GM12878 (cell line): Measurements from ENCODE around the gene ASB9. TPM values are rescaled to one million over a fixed set of nuclear protein-coding genes. Genes with fewer than 3 reads are reported as not detected.

Source experiments
- ATAC-seq: fragments of 200-7000 bp; cut with Tn5 transposase; 3 replicates; pipeline ENCODE4 v1.9.1; 2020; ENCODE audit warnings: mild to moderate bottlenecking, moderate library complexity
- BruUV-seq: library from RNA; stranded (reverse); fragments of 400-500 nt; replicated peaks from 2 replicates; lab custom pipeline; 2021; lab: Mats Ljungman, UMichigan
- CTCF ChIA-PET: fragments of 300-600 bp; sonication (Branson Sonifier 250); formaldehyde crosslinking; extraction: SDS; loops from one replicate; lab custom pipeline; 2021; ENCODE audit warnings: inconsistent platforms; lab: Yijun Ruan, JAX
- POLR2A ChIA-PET: fragments of 350-600 bp; formaldehyde crosslinking; extraction: SDS; loops from one replicate; lab custom pipeline; 2021; ENCODE audit warnings: inconsistent platforms; lab: Charles Lee
- RAD21 ChIA-PET: fragments of 300-600 bp; sonication (Branson Sonifier 250); formaldehyde crosslinking; loops from one replicate; lab custom pipeline; 2023; ENCODE audit warnings: antibody characterized with exemption; ENCODE audit not compliant: unreplicated experiment; lab: Charles Lee
- SMC1A ChIA-PET: fragments of 300-600 bp; sonication (Branson Sonifier 250); formaldehyde crosslinking; loops from one replicate; lab custom pipeline; 2023; ENCODE audit not compliant: unreplicated experiment, uncharacterized antibody; lab: Charles Lee
- DNase-seq: peaks from one replicate; pipeline ENCODE4 v3.0.0-alpha.2; 2011; ENCODE audit warnings: low read depth, low spot score
- FAIRE-seq: peaks from 3 replicates; lab custom pipeline; 2011; peaks lifted over from hg19 to GRCh38; lab: Jason Lieb, UNC
- H2AFZ ChIP-seq: 2 replicates; pipeline ENCODE4 v1.6.0; 2011; ENCODE audit warnings: low read depth, low read length, control low read depth; ENCODE audit not compliant: control insufficient read depth
- H3K27ac ChIP-seq: 2 replicates; pipeline ENCODE4 v1.5.1; 2011; ENCODE audit warnings: control low read depth; ENCODE audit not compliant: control insufficient read depth, insufficient read depth
- H3K27me3 ChIP-seq, 2 experiments: replicated peaks in 1 of 2; 2 replicates each; pipeline versions ENCODE4 v1.6.0 to v1.6.1; 2011; ENCODE audit warnings: low read length in 1 of 2; ENCODE audit not compliant: control insufficient read depth in 2 of 2, insufficient read depth in 2 of 2
- H3K36me3 ChIP-seq, 2 experiments: 2 replicates each; pipeline ENCODE4 v1.5.1; 2011; ENCODE audit warnings: low read length in 1 of 2; ENCODE audit not compliant: control insufficient read depth in 2 of 2, insufficient read depth in 2 of 2
- H3K4me1 ChIP-seq: 2 replicates; pipeline ENCODE4 v1.6.1; 2011; ENCODE audit warnings: mild to moderate bottlenecking, low read length, moderate library complexity, mixed read lengths; ENCODE audit not compliant: control insufficient read depth, insufficient read depth
- H3K4me2 ChIP-seq: 2 replicates; pipeline ENCODE4 v1.6.0; 2011; ENCODE audit warnings: control low read depth; ENCODE audit not compliant: control insufficient read depth, insufficient read depth
- H3K4me3 ChIP-seq: fragments of 200-600 bp; sonication (generic); 2 replicates; pipeline ENCODE4 v1.5.1; 2016
- H3K79me2 ChIP-seq: 2 replicates; pipeline ENCODE4 v1.6.0; 2011; ENCODE audit warnings: low read length; ENCODE audit not compliant: control insufficient read depth, insufficient read depth
- H3K9ac ChIP-seq: 2 replicates; pipeline ENCODE4 v1.8.0; 2011; ENCODE audit warnings: low read length, control low read depth, mixed read lengths; ENCODE audit not compliant: control insufficient read depth, insufficient read depth
- H3K9me3 ChIP-seq: replicated peaks from 3 replicates; pipeline ENCODE4 v1.5.1; 2011; ENCODE audit warnings: mild to moderate bottlenecking, low read length; ENCODE audit not compliant: control insufficient read depth, insufficient read depth
- H4K20me1 ChIP-seq: 2 replicates; pipeline ENCODE4 v1.6.0; 2011; ENCODE audit not compliant: control insufficient read depth, insufficient read depth
- CBFB ChIP-seq: IDR thresholded peaks from 2 replicates; pipeline ENCODE4 v1.6.1; 2016; ENCODE audit warnings: antibody characterized with exemption, low read depth
- GABPA ChIP-seq: IDR thresholded peaks from 2 replicates; pipeline ENCODE4 v1.6.1; 2014; ENCODE audit warnings: antibody characterized with exemption, low read depth, mild to moderate bottlenecking, inconsistent platforms
- JUND ChIP-seq: IDR thresholded peaks from 2 replicates; pipeline ENCODE4 v1.6.1; 2012; ENCODE audit warnings: low read depth, mild to moderate bottlenecking, low read length, improper control_type of control experiment, moderate library complexity
- NBN ChIP-seq: fragments of 450-650 bp; IDR thresholded peaks from 2 replicates; pipeline ENCODE4 v1.6.1; 2016
- NFIC ChIP-seq: IDR thresholded peaks from 2 replicates; pipeline ENCODE4 v1.6.1; 2012; ENCODE audit warnings: low read depth, mild to moderate bottlenecking, inconsistent platforms, low read length, moderate library complexity
- PAX5 ChIP-seq: IDR thresholded peaks from 2 replicates; pipeline ENCODE4 v1.6.1; 2011; ENCODE audit warnings: low read depth, low read length, borderline replicate concordance
- POLR2AphosphoS2 ChIP-seq: IDR thresholded peaks from 2 replicates; pipeline ENCODE4 v1.6.1; 2011; ENCODE audit warnings: low read depth, mild to moderate bottlenecking, low read length, improper control_type of control experiment, moderate library complexity
- RAD21 ChIP-seq: IDR thresholded peaks from 2 replicates; pipeline ENCODE4 v1.6.1; 2011; ENCODE audit warnings: mild to moderate bottlenecking, low read depth, low read length, moderate library complexity; ENCODE audit not compliant: insufficient read depth
- RELA ChIP-seq: fragments of 450-650 bp; IDR thresholded peaks from 2 replicates; pipeline ENCODE4 v1.8.0; 2014; ENCODE audit warnings: borderline replicate concordance; ENCODE audit not compliant: partially characterized antibody
- SREBF2 ChIP-seq: IDR thresholded peaks from 2 replicates; pipeline ENCODE4 v1.6.1; 2012; ENCODE audit warnings: mild to moderate bottlenecking, low read length
- SRF ChIP-seq, 2 experiments: IDR thresholded peaks; 2 replicates each; pipeline ENCODE4 v1.6.1; 2011; ENCODE audit warnings: low read depth in 2 of 2, low read length in 2 of 2, mild to moderate bottlenecking in 1 of 2, moderate library complexity in 1 of 2
- ZBED1 ChIP-seq: IDR thresholded peaks from 2 replicates; pipeline ENCODE4 v1.6.1; 2016; ENCODE audit warnings: borderline replicate concordance
- WGBS: methylation state at CpG from one replicate; pipeline ENCODE4 v1.1.6; 2016; ENCODE audit warnings: low lambda C conversion rate; ENCODE audit not compliant: insufficient replicate concordance, insufficient coverage; ENCODE audit errors: missing lambda C conversion rate; 5-methylcytosine and 5-hydroxymethylcytosine counted together
- in situ Hi-C: fragments of 300-500 bp; cut with MboI; formaldehyde crosslinking; loops from 9 replicates; pipeline ENCODE4 v1.14.3; 2018; ENCODE audit warnings: mixed read lengths
- intact Hi-C: fragments of 100-400 bp; cut with micrococcal nuclease; formaldehyde crosslinking; loops from one replicate; pipeline ENCODE4 v1.14.2; 2022; ENCODE audit not compliant: unreplicated experiment
- polyA plus RNA-seq, 11 experiments: library from polyadenylated mRNA; depleted of rRNA in 4 of 11; unstranded in 6 of 11; stranded (reverse) in 5 of 11; fragments of >200 nt; fragmentation: Nextera tagmentation in 4 of 11; fragmentation: Illumina TruSeq in 1 of 11; extraction: Ambion mirVana in 4 of 11; extraction: Trizol in 1 of 11; gene quantifications; 1 replicate in 1 of 11; 2 replicates in 10 of 11; pipeline versions ENCODE4 v1.2.1 to v1.2.3, GENCODE V29; 2011 to 2016; ENCODE audit warnings: inconsistent platforms in 2 of 11, missing spikeins in 2 of 11, low read depth in 1 of 11
- total RNA-seq, 4 experiments: library from RNA; depleted of rRNA in 3 of 4; stranded (reverse); fragments of >200 nt in 3 of 4; fragmentation: Illumina TruSeq in 1 of 4; extraction: Trizol in 1 of 4; gene quantifications; 2 replicates each; pipeline versions ENCODE4 v1.2.1 to v1.2.3, GENCODE V29; 2013 to 2021
- TF ChIP-seq, protein P1 (sequence below): fragments of 450-650 bp; IDR thresholded peaks from 2 replicates; pipeline ENCODE4 v1.6.1; 2018; ENCODE audit warnings: mild to moderate bottlenecking, low read depth, moderate library complexity; ENCODE audit not compliant: partially characterized antibody
- TF ChIP-seq, protein P2 (sequence below): fragments of 450-650 bp; IDR thresholded peaks from 2 replicates; pipeline ENCODE4 v1.6.1; 2017; ENCODE audit warnings: mild to moderate bottlenecking
- TF ChIP-seq, protein P3 (sequence below): fragments of 450-650 bp; IDR thresholded peaks from 2 replicates; pipeline ENCODE4 v1.6.1; 2016; ENCODE audit warnings: mild to moderate bottlenecking

The ASB9 gene
- total and polyA plus RNA-seq, 10 of the 15 experiments (the other 5 are each of a cell fraction or from before 2014, with no cell fraction given) = 0.31 to 3.5 (median 0.74) TPM

DNA sequence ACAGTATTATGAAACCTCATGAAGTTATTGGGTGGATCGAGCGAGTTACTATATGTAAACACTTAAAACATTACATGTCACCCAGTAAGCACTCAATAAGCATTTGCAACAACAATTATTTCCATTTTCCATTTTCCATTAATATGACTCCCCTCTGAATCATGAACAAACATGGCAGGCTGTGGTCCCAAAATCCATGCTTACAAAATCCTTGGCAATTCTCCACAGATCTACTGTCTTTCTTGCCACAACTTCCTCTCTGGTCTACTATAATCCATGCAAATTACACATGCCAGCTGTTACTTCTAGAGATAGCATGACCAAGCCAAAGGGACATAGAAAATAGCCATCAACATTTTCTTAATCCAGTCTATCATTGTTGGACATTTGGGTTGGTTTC is 23.6 kb upstream of the ASB9 start (continued):
- TF ChIP-seq, protein P1, sequence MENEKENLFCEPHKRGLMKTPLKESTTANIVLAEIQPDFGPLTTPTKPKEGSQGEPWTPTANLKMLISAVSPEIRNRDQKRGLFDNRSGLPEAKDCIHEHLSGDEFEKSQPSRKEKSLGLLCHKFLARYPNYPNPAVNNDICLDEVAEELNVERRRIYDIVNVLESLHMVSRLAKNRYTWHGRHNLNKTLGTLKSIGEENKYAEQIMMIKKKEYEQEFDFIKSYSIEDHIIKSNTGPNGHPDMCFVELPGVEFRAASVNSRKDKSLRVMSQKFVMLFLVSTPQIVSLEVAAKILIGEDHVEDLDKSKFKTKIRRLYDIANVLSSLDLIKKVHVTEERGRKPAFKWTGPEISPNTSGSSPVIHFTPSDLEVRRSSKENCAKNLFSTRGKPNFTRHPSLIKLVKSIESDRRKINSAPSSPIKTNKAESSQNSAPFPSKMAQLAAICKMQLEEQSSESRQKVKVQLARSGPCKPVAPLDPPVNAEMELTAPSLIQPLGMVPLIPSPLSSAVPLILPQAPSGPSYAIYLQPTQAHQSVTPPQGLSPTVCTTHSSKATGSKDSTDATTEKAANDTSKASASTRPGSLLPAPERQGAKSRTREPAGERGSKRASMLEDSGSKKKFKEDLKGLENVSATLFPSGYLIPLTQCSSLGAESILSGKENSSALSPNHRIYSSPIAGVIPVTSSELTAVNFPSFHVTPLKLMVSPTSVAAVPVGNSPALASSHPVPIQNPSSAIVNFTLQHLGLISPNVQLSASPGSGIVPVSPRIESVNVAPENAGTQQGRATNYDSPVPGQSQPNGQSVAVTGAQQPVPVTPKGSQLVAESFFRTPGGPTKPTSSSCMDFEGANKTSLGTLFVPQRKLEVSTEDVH = no peak
- TF ChIP-seq PAX5 = no peak

DNA sequence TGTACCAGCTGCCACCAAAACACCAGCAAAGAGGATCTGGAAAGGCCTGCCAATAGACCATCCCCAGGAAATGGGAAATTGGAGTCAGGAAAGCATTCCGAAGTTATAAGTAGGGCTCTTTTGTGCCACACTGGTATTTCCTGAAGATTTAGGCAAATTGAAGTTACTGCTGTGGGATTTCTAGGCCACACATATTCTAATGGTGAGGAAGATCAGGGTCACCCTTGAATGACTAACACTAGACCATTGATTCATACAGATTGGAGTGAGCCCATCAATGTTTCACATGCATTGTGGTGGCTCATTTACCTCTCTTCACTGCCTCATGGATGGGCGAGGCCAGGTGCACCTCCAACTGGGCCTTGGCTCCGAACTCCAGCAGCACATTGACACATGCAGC is 23.0 kb upstream of the ASB9 start:
- POLR2A ChIA-PET = no interaction called here
- CTCF ChIA-PET = no interaction called here
- RAD21 ChIA-PET = no interaction called here
- DNase-seq (no peak), FAIRE-seq (no peak), ATAC-seq (no peak)
- Histone ChIP-seq H2AFZ (no peak overlapping the region), H3K79me2 (no peaks in the 10 kb centered on the region), H3K9me3 (no peaks in the 10 kb centered on the region), H4K20me1 (no peaks in the 10 kb centered on the region), H3K4me2 (no peak overlapping the region), H3K9ac (no peak overlapping the region), H3K36me3 (no peaks in the 10 kb centered on the region), H3K4me1 (no peaks in the 10 kb centered on the region), H3K27ac (no peak overlapping the region), H3K27me3 (no peaks in the 10 kb centered on the region), H3K4me3 (no peak overlapping the region)
- intact Hi-C loops (no loop called here), in situ Hi-C loops (no loop called here)
- SMC1A ChIA-PET = no interaction called here
- WGBS = 8% methylated on average over 3 of the region's 3 CpGs
- no TSS peak for BruUV-seq
- TF ChIP-seq RELA (no peak), ZBED1 (no peak), NFIC (no peak), RAD21 (no peak), SREBF2 (no peak), CBFB (no peak), POLR2AphosphoS2 (no peak), PAX5 (no peak), NBN (no peak), SRF (IDR thresholded peaks at IDR 0.05; ENCODE audit: low read depth in 2 of 2, low read length in 2 of 2) (no peak), JUND (no peak), GABPA (no peak)
- TF ChIP-seq, protein P2, sequence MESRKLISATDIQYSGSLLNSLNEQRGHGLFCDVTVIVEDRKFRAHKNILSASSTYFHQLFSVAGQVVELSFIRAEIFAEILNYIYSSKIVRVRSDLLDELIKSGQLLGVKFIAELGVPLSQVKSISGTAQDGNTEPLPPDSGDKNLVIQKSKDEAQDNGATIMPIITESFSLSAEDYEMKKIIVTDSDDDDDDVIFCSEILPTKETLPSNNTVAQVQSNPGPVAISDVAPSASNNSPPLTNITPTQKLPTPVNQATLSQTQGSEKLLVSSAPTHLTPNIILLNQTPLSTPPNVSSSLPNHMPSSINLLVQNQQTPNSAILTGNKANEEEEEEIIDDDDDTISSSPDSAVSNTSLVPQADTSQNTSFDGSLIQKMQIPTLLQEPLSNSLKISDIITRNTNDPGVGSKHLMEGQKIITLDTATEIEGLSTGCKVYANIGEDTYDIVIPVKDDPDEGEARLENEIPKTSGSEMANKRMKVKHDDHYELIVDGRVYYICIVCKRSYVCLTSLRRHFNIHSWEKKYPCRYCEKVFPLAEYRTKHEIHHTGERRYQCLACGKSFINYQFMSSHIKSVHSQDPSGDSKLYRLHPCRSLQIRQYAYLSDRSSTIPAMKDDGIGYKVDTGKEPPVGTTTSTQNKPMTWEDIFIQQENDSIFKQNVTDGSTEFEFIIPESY = no peak
- TF ChIP-seq, protein P3, sequence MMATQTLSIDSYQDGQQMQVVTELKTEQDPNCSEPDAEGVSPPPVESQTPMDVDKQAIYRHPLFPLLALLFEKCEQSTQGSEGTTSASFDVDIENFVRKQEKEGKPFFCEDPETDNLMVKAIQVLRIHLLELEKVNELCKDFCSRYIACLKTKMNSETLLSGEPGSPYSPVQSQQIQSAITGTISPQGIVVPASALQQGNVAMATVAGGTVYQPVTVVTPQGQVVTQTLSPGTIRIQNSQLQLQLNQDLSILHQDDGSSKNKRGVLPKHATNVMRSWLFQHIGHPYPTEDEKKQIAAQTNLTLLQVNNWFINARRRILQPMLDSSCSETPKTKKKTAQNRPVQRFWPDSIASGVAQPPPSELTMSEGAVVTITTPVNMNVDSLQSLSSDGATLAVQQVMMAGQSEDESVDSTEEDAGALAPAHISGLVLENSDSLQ = no peak
